ENCODE data around the gene MMP11.
"Not testable (repeated sequence)": the region's sequence is repeated elsewhere in the genome, so short reads cannot be mapped to it uniquely, and the experiment has no call there.

Gene MMP11

GRCh38 chr22:23772649-23773473 lies at the start of gene MMP11:
TSS of gene MMP11 (plus strand) at chr22:23772849. CDS start at chr22:23772871, 22 bp downstream.
- DNase-seq = peak; percentile 53 to 54

- DNase-seq = not testable (repeated sequence)
Observed at GRCh38 chr22:23728108-23728507, 44.5 kb upstream of the MMP11 start.

GRCh38 chr22:23737696-23738095 lies 35.0 kb upstream of the MMP11 start:
- DNase-seq = no peak

GRCh38 chr22:23742505-23743264 lies 30.0 kb upstream of the MMP11 start:
- DNase-seq = no peak

- DNase-seq = no peak
Observed at GRCh38 chr22:23743303-23743705, 29.3 kb upstream of the MMP11 start.

- no peak for DNase-seq
Observed at GRCh38 chr22:23744001-23744400, 28.6 kb upstream of the MMP11 start.

- DNase-seq = no peak
Observed at GRCh38 chr22:23744485-23744884, 28.2 kb upstream of the MMP11 start.

- no peak for DNase-seq
Observed at GRCh38 chr22:23745791-23746190, 26.9 kb upstream of the MMP11 start.

- DNase-seq = no peak
Observed at GRCh38 chr22:23749841-23750301, 22.8 kb upstream of the MMP11 start.

- no peak for DNase-seq
Observed at GRCh38 chr22:23750367-23750713, 22.3 kb upstream of the MMP11 start.

GRCh38 chr22:23750714-23751440 lies 21.8 kb upstream of the MMP11 start, which contains the start of gene ZNF70:
TSS of gene ZNF70 (minus strand) at chr22:23751112. CDS start at chr22:23745140, 5,972 bp downstream.
- peak; percentile 88 to 91 for DNase-seq

- DNase-seq = no peak
Observed at GRCh38 chr22:23751441-23751996, 21.1 kb upstream of the MMP11 start.

GRCh38 chr22:23752090-23752691 lies 20.5 kb upstream of the MMP11 start:
- DNase-seq = peak in 1 of 2 donors; percentile 80

GRCh38 chr22:23752750-23753149 lies 19.9 kb upstream of the MMP11 start:
- DNase-seq = no peak

GRCh38 chr22:23753385-23753784 lies 19.3 kb upstream of the MMP11 start:
- no peak for DNase-seq

GRCh38 chr22:23754220-23754919 lies 18.3 kb upstream of the MMP11 start, which contains the start of gene VPREB3:
TSS of gene VPREB3 (minus strand) at chr22:23754425. CDS start at chr22:23754363, 62 bp downstream.
- peak in 1 of 2 donors; percentile 6 for DNase-seq

- no peak for DNase-seq
Observed at GRCh38 chr22:23754980-23755636, 17.5 kb upstream of the MMP11 start.

- DNase-seq = no peak
Observed at GRCh38 chr22:23755711-23756110, 16.9 kb upstream of the MMP11 start.

- no peak for DNase-seq
Observed at GRCh38 chr22:23756891-23757290, 15.8 kb upstream of the MMP11 start.

- DNase-seq = no peak
Observed at GRCh38 chr22:23759566-23759965, 13.1 kb upstream of the MMP11 start.

GRCh38 chr22:23760056-23760455 lies 12.6 kb upstream of the MMP11 start:
- DNase-seq = no peak

Data from CD4-positive, alpha-beta T cell treated with Interleukin-1 beta for 1 hour (primary cell).